ENCODE data around the gene MLKL.

GRCh38 chr16:74738113-74738541 lies 37.5 kb upstream of the MLKL start:
- TF ChIP-seq TAF1 (IDR thresholded peaks at IDR 0.05; ENCODE audit: low read depth, low read length) (no peak), POLR2AphosphoS5 (IDR thresholded peaks at IDR 0.05; ENCODE audit: low read depth, low read length) (no peak)

Measured in GM12891 (cell line).